Right atrium auricular region (tissue), 2 donors: ENCODE results near the gene KRT222. TPM values are rescaled to one million over a fixed set of nuclear protein-coding genes. Genes with fewer than 3 reads are reported as not detected.

Experiments
- DNase-seq: peaks from one replicate; pipeline ENCODE4 v3.0.0-alpha.2; 2019; ENCODE audit warnings: low spot score
- H3K27ac ChIP-seq, 2 donors: fragments of 200-600 bp; sonication (generic); 1 replicate in 1 of 2; 2 replicates in 1 of 2; pipeline ENCODE4 v1.5.1; 2016 to 2019
- H3K27me3 ChIP-seq, 2 donors: fragments of 200-600 bp; sonication (generic); one replicate each; pipeline versions ENCODE4 v1.5.1 to v1.6.0; 2017 to 2019
- H3K36me3 ChIP-seq: fragments of 200-600 bp; sonication (generic); one replicate; pipeline ENCODE4 v1.5.1; 2016
- H3K4me1 ChIP-seq, 2 donors: fragments of 200-600 bp; sonication (generic); one replicate each; pipeline versions ENCODE4 v1.5.1 to v1.6.0; 2017 to 2019
- H3K4me3 ChIP-seq, 2 donors: fragments of 200-600 bp; sonication (generic); 1 replicate in 1 of 2; 2 replicates in 1 of 2; pipeline ENCODE4 v1.5.1; 2017 to 2019; ENCODE audit warnings: mild to moderate bottlenecking in 1 of 2, moderate library complexity in 1 of 2
- H3K9me3 ChIP-seq, 2 donors: fragments of 200-600 bp; sonication (generic); one replicate each; pipeline ENCODE4 v1.5.1; 2019
- CTCF ChIP-seq, 2 donors: fragments of 200-600 bp; sonication (generic); IDR thresholded peaks; one replicate each; pipeline ENCODE4 v1.5.1; 2019; ENCODE audit warnings: antibody characterized with exemption in 2 of 2
- total RNA-seq, 2 donors: library from RNA; depleted of rRNA; stranded (reverse); fragments of >200 nt; gene quantifications; one replicate each; pipeline ENCODE4 v1.1.0, GENCODE V29; 2016

The KRT222 gene
- total RNA-seq, 2 donors from 2014 or later = 0.94 TPM; not detected in 1

- no peak for DNase-seq
- peaks cover 0 to under 1% of the 10 kb centered on the region in 2 donors for H3K4me1 ChIP-seq
- H3K4me3 ChIP-seq = no peak overlapping the region
- H3K27ac ChIP-seq = no peak overlapping the region
- TF ChIP-seq CTCF (IDR thresholded peaks at IDR 0.05) = no peak
- H3K27me3 ChIP-seq = no peaks in the 10 kb centered on the region
- no peaks in the 10 kb centered on the region for H3K36me3 ChIP-seq
- H3K9me3 ChIP-seq = no peaks in the 10 kb centered on the region
These were observed 50.4 kb downstream of the KRT222 start for GRCh38 chr17:40614431-40615067.

- DNase-seq = no peak
- no peaks in the 10 kb centered on the region for H3K27me3 ChIP-seq
- no peak for TF ChIP-seq CTCF (IDR thresholded peaks at IDR 0.05)
- no peaks in the 10 kb centered on the region for H3K9me3 ChIP-seq
- no peak overlapping the region for H3K27ac ChIP-seq
- H3K4me3 ChIP-seq = no peak overlapping the region
- no peaks in the 10 kb centered on the region for H3K4me1 ChIP-seq
- H3K36me3 ChIP-seq = no peaks in the 10 kb centered on the region
These were observed 51.4 kb downstream of the KRT222 start for GRCh38 chr17:40613467-40614154.

DNA sequence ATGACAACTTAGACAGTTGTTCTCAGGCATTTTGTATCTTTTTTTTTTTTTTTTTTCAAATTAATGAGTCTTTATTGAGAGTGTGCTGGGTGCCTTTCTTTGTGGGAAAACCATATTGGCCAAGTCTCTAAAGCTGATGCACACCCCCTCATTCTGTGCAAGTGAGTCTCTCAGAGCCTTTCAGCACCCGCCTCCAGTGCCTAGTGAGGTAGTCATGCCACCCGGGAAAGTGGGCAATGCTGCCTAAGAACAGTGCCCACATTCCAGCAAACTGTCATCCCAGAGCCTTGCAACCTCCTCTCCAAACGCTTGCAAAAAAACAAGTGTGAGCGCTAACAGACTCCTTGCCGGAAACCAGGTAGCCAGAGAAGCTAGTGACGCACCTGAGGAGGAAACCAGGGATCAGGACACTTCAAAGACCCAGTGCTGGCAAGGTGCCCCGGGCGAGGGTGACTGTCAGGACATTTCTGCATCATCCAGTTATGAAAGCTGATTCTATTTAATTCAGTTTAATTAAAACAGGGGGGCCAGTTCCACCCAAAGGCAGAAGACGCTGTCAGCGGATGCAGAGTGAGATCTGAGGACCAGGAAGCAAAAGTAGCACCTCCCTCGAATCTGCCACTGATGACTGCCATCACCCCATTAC, 52.3 kb downstream of the KRT222 start:
- H3K36me3 ChIP-seq = no peaks in the 10 kb centered on the region
- TF ChIP-seq CTCF (IDR thresholded peaks at IDR 0.05) = no peak
- no peaks in the 10 kb centered on the region for H3K4me1 ChIP-seq
- no peak for DNase-seq
- H3K27me3 ChIP-seq = no peaks in the 10 kb centered on the region
- H3K27ac ChIP-seq = no peak overlapping the region
- H3K4me3 ChIP-seq = no peak overlapping the region
- no peaks in the 10 kb centered on the region for H3K9me3 ChIP-seq

- DNase-seq = no peak
- H3K36me3 ChIP-seq = no peaks in the 10 kb centered on the region
- H3K4me1 ChIP-seq = no peaks in the 10 kb centered on the region
- TF ChIP-seq CTCF (IDR thresholded peaks at IDR 0.05) = no peak
- no peak overlapping the region for H3K4me3 ChIP-seq
- H3K9me3 ChIP-seq = no peaks in the 10 kb centered on the region
- H3K27ac ChIP-seq = no peak overlapping the region
- H3K27me3 ChIP-seq = no peaks in the 10 kb centered on the region
These were observed 53.0 kb downstream of the KRT222 start for GRCh38 chr17:40611840-40612474.

DNA sequence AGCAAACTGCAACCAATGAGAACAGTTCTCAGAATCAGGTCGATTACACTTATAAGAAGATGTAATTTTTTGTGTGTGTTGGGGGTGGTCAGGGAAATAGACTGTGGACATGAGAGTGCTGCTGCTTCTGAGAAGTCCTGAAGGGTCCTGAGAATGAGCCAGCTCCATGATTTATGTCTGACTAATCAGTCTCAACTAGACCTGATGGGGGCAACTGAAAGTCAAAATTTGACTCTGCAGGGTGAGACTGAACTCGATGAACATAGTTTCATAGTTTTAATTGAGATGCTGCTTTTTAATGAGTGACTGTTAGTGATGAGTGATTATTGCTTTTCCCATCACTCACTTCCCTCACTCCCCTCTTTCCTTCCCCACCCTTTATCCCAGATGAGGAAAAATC, 54.6 kb downstream of the KRT222 start:
- no peaks in the 10 kb centered on the region for H3K4me1 ChIP-seq
- no peaks in the 10 kb centered on the region for H3K9me3 ChIP-seq
- no peak for DNase-seq
- no peaks in the 10 kb centered on the region for H3K27me3 ChIP-seq
- no peak overlapping the region for H3K27ac ChIP-seq
- H3K36me3 ChIP-seq = no peaks in the 10 kb centered on the region
- TF ChIP-seq CTCF (IDR thresholded peaks at IDR 0.05) = no peak
- no peak overlapping the region for H3K4me3 ChIP-seq
